ENCODE data around the gene CCDC9.
"Not testable (repeated sequence)": the region's sequence is repeated elsewhere in the genome, so short reads cannot be mapped to it uniquely, and the experiment has no call there.

CCDC9 gene

DNA sequence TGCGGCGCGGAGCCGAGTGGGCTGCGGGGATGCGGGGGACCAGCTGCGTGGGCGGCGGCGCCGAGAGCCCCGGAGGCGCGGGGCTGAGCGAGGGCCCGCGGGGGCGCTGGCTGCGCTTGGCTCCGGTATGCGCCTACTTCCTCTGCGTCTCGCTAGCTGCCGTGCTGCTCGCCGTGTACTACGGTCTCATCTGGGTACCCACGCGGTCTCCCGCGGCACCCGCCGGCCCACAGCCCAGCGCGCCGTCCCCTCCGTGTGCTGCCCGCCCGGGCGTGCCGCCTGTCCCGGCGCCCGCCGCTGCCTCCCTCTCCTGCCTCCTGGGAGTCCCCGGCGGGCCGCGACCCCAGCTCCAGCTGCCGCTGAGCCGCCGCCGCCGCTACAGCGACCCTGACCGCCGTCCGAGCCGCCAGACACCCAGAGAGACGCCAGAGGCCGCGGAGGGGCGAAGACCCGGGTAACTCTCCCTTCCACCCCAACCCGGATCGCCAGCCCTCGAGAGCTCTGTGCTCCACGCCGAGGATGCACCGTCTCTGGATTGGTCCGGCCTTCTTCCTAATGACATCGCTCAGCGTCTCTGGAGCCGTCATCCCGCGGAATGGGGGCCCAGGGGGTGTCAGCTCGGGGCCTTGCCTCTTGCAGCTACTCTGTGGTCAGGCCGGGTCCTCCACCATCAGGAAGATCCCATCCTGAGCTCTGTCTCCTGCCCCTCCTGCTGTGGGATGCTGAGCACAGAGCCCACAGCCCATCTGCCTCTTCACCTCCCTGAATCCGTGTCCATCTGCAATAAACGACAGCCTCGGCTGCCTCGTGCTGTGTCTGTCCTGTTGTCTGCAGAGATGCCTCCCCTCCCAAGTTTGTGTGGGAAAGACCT is 18.8 kb downstream of the CCDC9 start:
- no peak overlapping the region for H3K27ac ChIP-seq (ENCODE audit: low read depth, low read length)
- peak overlapping the region; percentile 56 for H3K4me3 ChIP-seq (ENCODE audit: low read length)
- no peaks in the 10 kb centered on the region for H3K27me3 ChIP-seq (ENCODE audit: insufficient read depth, low read length, poor library complexity)
- no peak for DNase-seq
- peak overlapping the region; percentile 71 for H3K9ac ChIP-seq (ENCODE audit: low read length)
- H3K18ac ChIP-seq (ENCODE audit: low read length), result peak overlapping the region; percentile 8
- H3K4me1 ChIP-seq (ENCODE audit: control insufficient read depth, low read depth, low read length), result peaks cover 5% of the 10 kb centered on the region
- no CpG with 5 or more reads among the region's 82 CpGs for WGBS (ENCODE audit: extremely low coverage, insufficient coverage, low lambda C conversion rate)
- no peak overlapping the region for H2BK120ac ChIP-seq (ENCODE audit: low read depth, low read length)
- H2BK5ac ChIP-seq (ENCODE audit: low read length), result no peak overlapping the region
- H4K8ac ChIP-seq (ENCODE audit: low read depth, low read length), result no peak overlapping the region
- H3K79me2 ChIP-seq (ENCODE audit: control insufficient read depth, insufficient read depth, low read length), result no peaks in the 10 kb centered on the region
- H2AK5ac ChIP-seq (ENCODE audit: low read length), result peak overlapping the region; percentile 38
- H2BK15ac ChIP-seq (replicated peaks; ENCODE audit: low read depth), result no peak overlapping the region
- H3K4ac ChIP-seq (ENCODE audit: low read depth, low read length), result no peak overlapping the region
- H3K79me1 ChIP-seq (ENCODE audit: low read length), result no peaks in the 10 kb centered on the region
- H3K56ac ChIP-seq (ENCODE audit: low read length), result peak overlapping the region; percentile 79
- H4K5ac ChIP-seq (ENCODE audit: low read length), result no peak overlapping the region
- peak overlapping the region; percentile 86 for H3K4me2 ChIP-seq (ENCODE audit: low read length)
- peaks cover 3% of the 10 kb centered on the region for H3K36me3 ChIP-seq (ENCODE audit: control insufficient read depth, insufficient read depth, low read length)
- H3K23ac ChIP-seq (ENCODE audit: low read length), result no peak overlapping the region

DNA sequence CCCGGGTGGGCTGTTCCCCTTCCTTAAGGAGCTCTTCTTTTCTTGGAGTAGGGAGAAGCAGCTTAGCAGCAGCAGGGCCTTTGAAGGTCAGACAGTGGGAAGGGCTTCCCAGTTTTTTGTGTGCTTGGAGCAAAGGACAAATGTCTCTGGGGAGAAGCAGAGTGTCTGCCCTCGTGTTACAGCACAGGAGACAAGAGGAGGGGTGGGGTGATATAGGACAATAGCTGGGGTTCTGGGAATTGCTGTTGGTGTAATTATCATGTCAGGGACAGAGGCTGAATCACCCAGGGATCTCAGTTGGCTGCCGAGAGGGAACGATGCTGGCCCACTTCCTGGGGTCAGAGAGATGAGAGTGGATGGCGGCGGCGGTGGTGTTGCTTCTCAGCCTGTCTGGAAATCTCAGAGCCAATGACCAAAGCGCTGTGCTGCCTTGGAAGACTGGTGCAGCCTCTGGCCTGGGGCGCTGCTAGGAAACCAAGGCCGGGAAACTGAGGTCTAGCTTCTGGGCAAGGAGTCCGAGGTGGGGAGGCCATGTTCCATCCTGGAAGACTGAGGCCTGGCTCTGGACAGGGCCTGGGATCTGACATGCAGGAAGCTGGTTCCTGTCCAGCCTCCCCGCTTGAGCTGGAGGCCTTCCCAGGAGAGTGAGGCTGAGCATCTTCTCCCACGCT is 19.6 kb downstream of the CCDC9 start:
- WGBS (ENCODE audit: extremely low coverage, insufficient coverage, low lambda C conversion rate), result no CpG with 5 or more reads among the region's 13 CpGs
- Histone ChIP-seq H3K36me3 (ENCODE audit: control insufficient read depth, insufficient read depth, low read length) (no peaks in the 10 kb centered on the region), H3K79me2 (ENCODE audit: control insufficient read depth, insufficient read depth, low read length) (no peaks in the 10 kb centered on the region), H3K9ac (ENCODE audit: low read length) (peak overlapping the region; percentile 71), H3K23ac (ENCODE audit: low read length) (no peak overlapping the region), H3K4me2 (ENCODE audit: low read length) (no peak overlapping the region), H2BK15ac (replicated peaks; ENCODE audit: low read depth) (no peak overlapping the region), H2AK5ac (ENCODE audit: low read length) (no peak overlapping the region), H3K56ac (ENCODE audit: low read length) (peak overlapping the region; percentile 79), H3K27ac (ENCODE audit: low read depth, low read length) (no peak overlapping the region), H3K4me1 (ENCODE audit: control insufficient read depth, low read depth, low read length) (peaks cover 5% of the 10 kb centered on the region), H4K5ac (ENCODE audit: low read length) (no peak overlapping the region), H3K27me3 (ENCODE audit: insufficient read depth, low read length, poor library complexity) (no peaks in the 10 kb centered on the region), H3K18ac (ENCODE audit: low read length) (no peak overlapping the region), H2BK5ac (ENCODE audit: low read length) (no peak overlapping the region), H4K8ac (ENCODE audit: low read depth, low read length) (no peak overlapping the region), H3K4ac (ENCODE audit: low read depth, low read length) (no peak overlapping the region), H3K79me1 (ENCODE audit: low read length) (no peaks in the 10 kb centered on the region), H3K4me3 (ENCODE audit: low read length) (no peak overlapping the region), H2BK120ac (ENCODE audit: low read depth, low read length) (no peak overlapping the region)
- DNase-seq, result no peak

DNA sequence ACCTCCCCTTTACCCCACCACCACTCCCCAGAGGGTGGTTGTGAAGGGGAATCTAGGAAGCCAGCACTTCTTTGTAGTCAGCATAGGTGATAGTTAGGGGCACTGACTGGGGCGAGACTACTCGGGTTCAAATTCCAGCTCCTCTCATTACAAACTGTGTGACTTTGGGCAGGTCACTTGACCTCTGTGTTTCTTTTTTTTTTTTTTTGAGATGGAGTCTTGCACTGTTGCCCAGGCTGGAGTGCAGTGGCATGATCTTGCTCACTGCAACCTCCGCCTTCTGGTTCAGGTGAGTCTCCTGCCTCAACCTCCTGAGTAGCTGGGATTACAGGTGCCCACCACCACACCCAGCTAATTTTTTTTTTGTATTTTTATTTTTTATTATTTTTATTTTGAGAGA is 20.2 kb downstream of the CCDC9 start:
- not testable (repeated sequence) for H3K27ac ChIP-seq (ENCODE audit: low read depth, low read length); H3K4me3 ChIP-seq (ENCODE audit: low read length); H2BK15ac ChIP-seq (replicated peaks; ENCODE audit: low read depth); DNase-seq; H3K4me2 ChIP-seq (ENCODE audit: low read length); H2BK120ac ChIP-seq (ENCODE audit: low read depth, low read length); H2AK5ac ChIP-seq (ENCODE audit: low read length); H3K4ac ChIP-seq (ENCODE audit: low read depth, low read length); H3K18ac ChIP-seq (ENCODE audit: low read length); H2BK5ac ChIP-seq (ENCODE audit: low read length); H3K9ac ChIP-seq (ENCODE audit: low read length); H3K23ac ChIP-seq (ENCODE audit: low read length); H3K79me2 ChIP-seq (ENCODE audit: control insufficient read depth, insufficient read depth, low read length); H3K4me1 ChIP-seq (ENCODE audit: control insufficient read depth, low read depth, low read length); H3K56ac ChIP-seq (ENCODE audit: low read length); H3K36me3 ChIP-seq (ENCODE audit: control insufficient read depth, insufficient read depth, low read length); H4K8ac ChIP-seq (ENCODE audit: low read depth, low read length); H3K79me1 ChIP-seq (ENCODE audit: low read length); H4K5ac ChIP-seq (ENCODE audit: low read length); H3K27me3 ChIP-seq (ENCODE audit: insufficient read depth, low read length, poor library complexity)
- WGBS (ENCODE audit: extremely low coverage, insufficient coverage, low lambda C conversion rate), result no CpG with 5 or more reads among the region's 3 CpGs

DNA sequence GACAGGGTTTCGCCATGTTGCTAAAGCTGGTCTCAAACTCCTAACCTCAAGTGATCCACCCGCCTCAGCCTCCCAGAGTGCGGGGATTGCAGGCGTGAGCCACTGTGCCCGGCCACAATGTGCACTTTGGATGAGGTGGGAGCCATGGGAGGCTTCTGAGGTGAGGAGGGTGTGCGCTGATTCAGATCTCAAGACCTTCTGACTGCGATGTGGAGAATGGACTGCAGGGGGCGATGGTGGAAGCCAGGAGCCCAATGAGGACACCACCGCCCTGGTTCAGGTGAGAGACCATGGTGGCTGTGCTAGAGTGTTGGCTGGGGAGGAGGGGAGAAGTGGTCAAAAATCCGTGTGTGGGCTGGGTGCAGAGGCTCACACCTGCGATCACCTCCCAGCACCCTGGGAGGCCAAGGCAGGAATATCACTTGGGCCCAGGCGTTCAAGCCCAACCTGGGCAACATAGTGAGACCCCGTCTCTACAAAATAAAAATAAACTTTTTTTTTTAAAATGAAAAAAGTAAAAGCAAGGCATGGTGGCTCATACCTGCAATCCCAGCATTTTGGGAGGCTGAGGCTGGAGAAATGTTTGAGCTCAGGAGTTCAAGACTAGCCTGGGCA is 24.0 kb downstream of the CCDC9 start:
- Histone ChIP-seq H3K23ac (ENCODE audit: low read length) (no peak overlapping the region), H2BK5ac (ENCODE audit: low read length) (no peak overlapping the region), H3K27ac (ENCODE audit: low read depth, low read length) (no peak overlapping the region), H3K4me1 (ENCODE audit: control insufficient read depth, low read depth, low read length) (peaks cover 3% of the 10 kb centered on the region), H3K4me2 (ENCODE audit: low read length) (no peak overlapping the region), H3K4me3 (ENCODE audit: low read length) (no peak overlapping the region), H3K79me2 (ENCODE audit: control insufficient read depth, insufficient read depth, low read length) (no peaks in the 10 kb centered on the region), H4K5ac (ENCODE audit: low read length) (no peak overlapping the region), H2AK5ac (ENCODE audit: low read length) (no peak overlapping the region), H2BK15ac (replicated peaks; ENCODE audit: low read depth) (no peak overlapping the region), H3K36me3 (ENCODE audit: control insufficient read depth, insufficient read depth, low read length) (no peaks in the 10 kb centered on the region), H4K8ac (ENCODE audit: low read depth, low read length) (no peak overlapping the region), H3K56ac (ENCODE audit: low read length) (no peak overlapping the region), H3K79me1 (ENCODE audit: low read length) (no peaks in the 10 kb centered on the region), H3K18ac (ENCODE audit: low read length) (no peak overlapping the region), H2BK120ac (ENCODE audit: low read depth, low read length) (no peak overlapping the region), H3K27me3 (ENCODE audit: insufficient read depth, low read length, poor library complexity) (no peaks in the 10 kb centered on the region), H3K9ac (ENCODE audit: low read length) (no peak overlapping the region), H3K4ac (ENCODE audit: low read depth, low read length) (no peak overlapping the region)
- no CpG with 5 or more reads among the region's 13 CpGs for WGBS (ENCODE audit: extremely low coverage, insufficient coverage, low lambda C conversion rate)
- DNase-seq, result peak; percentile 78

DNA sequence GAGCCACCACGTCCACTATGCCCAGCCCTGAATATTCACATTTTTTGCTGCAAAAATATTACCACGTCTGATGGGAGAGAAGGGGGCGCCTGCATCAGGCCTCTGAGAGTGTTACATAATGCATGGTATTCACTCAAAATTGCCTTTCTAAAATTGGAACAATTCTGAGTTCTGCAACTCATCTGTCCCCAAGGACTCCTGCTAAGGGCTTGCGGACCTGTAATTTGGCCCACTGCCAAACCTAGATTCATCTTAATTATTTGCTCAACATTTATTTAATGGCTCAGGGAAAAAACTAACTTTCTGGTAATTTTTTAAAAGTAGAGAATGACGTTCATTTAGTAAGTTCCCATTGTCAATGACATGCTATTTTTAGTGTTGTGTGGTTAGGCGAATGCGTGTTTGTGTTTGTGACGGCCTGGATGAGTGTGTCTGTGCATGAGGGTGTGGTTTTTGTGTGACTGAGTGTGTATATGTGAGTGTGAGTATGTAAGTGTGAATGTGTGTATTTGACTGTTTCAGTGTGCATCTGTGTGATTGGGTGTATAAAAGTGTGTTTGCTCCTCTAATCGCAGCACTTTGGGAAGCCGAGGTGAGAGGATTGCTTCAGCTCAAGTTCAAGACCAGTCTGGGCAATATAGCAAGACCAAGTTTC is 27.2 kb downstream of the CCDC9 start:
- no peaks in the 10 kb centered on the region for H3K27me3 ChIP-seq (ENCODE audit: insufficient read depth, low read length, poor library complexity)
- H2BK5ac ChIP-seq (ENCODE audit: low read length), result no peak overlapping the region
- no peak overlapping the region for H3K27ac ChIP-seq (ENCODE audit: low read depth, low read length)
- H2BK120ac ChIP-seq (ENCODE audit: low read depth, low read length), result no peak overlapping the region
- no peak overlapping the region for H3K4me2 ChIP-seq (ENCODE audit: low read length)
- H3K4ac ChIP-seq (ENCODE audit: low read depth, low read length), result no peak overlapping the region
- no peak overlapping the region for H4K8ac ChIP-seq (ENCODE audit: low read depth, low read length)
- no peak overlapping the region for H3K18ac ChIP-seq (ENCODE audit: low read length)
- H3K79me2 ChIP-seq (ENCODE audit: control insufficient read depth, insufficient read depth, low read length), result no peaks in the 10 kb centered on the region
- no peak overlapping the region for H4K5ac ChIP-seq (ENCODE audit: low read length)
- no peak overlapping the region for H3K56ac ChIP-seq (ENCODE audit: low read length)
- DNase-seq, result no peak
- no peak overlapping the region for H2BK15ac ChIP-seq (replicated peaks; ENCODE audit: low read depth)
- no peaks in the 10 kb centered on the region for H3K79me1 ChIP-seq (ENCODE audit: low read length)
- no peak overlapping the region for H3K9ac ChIP-seq (ENCODE audit: low read length)
- no peaks in the 10 kb centered on the region for H3K4me1 ChIP-seq (ENCODE audit: control insufficient read depth, low read depth, low read length)
- H3K23ac ChIP-seq (ENCODE audit: low read length), result no peak overlapping the region
- no peak overlapping the region for H3K4me3 ChIP-seq (ENCODE audit: low read length)
- H3K36me3 ChIP-seq (ENCODE audit: control insufficient read depth, insufficient read depth, low read length), result no peaks in the 10 kb centered on the region
- H2AK5ac ChIP-seq (ENCODE audit: low read length), result no peak overlapping the region
- 100% methylated on average over 3 of the region's 10 CpGs for WGBS (ENCODE audit: extremely low coverage, insufficient coverage, low lambda C conversion rate)

All from mesendoderm (in vitro differentiated cells).